AG09309 (cell line): ENCODE data around the gene RER1.

Experiments used
- DNase-seq: peaks from one replicate; pipeline ENCODE4 v3.0.0-alpha.2; 2010; ENCODE audit warnings: low read depth
- H3K4me3 ChIP-seq: 2 replicates; pipeline ENCODE4 v1.5.1; 2011; ENCODE audit warnings: mild to moderate bottlenecking, low read depth, low read length, moderate library complexity; ENCODE audit not compliant: control insufficient read depth
- CTCF ChIP-seq: IDR thresholded peaks from 2 replicates; pipeline ENCODE4 v1.5.1; 2011; ENCODE audit warnings: mild to moderate bottlenecking, low read depth, low read length, inconsistent platforms; ENCODE audit not compliant: insufficient read depth, control insufficient read depth; ENCODE audit errors: missing control alignments

RER1 gene

GRCh38 chr1:2433196-2433595 is 41.6 kb downstream of the RER1 start:
- H3K4me3 ChIP-seq, result no peak overlapping the region
- no peak for TF ChIP-seq CTCF
- DNase-seq, result no peak

- no peak for DNase-seq
- no peak for TF ChIP-seq CTCF
- H3K4me3 ChIP-seq, result no peak overlapping the region
Measured at GRCh38 chr1:2433936-2434655, 42.5 kb downstream of the RER1 start.

GRCh38 chr1:2435091-2435490 is 43.5 kb downstream of the RER1 start:
- DNase-seq, result no peak
- H3K4me3 ChIP-seq, result no peak overlapping the region
- no peak for TF ChIP-seq CTCF

- H3K4me3 ChIP-seq, result no peak overlapping the region
- no peak for TF ChIP-seq CTCF
- DNase-seq, result no peak
Measured at GRCh38 chr1:2435746-2436355, 44.2 kb downstream of the RER1 start.

- no peak for TF ChIP-seq CTCF
- no peak overlapping the region for H3K4me3 ChIP-seq
- no peak for DNase-seq
Measured at GRCh38 chr1:2436876-2437275, 45.2 kb downstream of the RER1 start.

GRCh38 chr1:2437617-2438016 is 46.0 kb downstream of the RER1 start:
- DNase-seq, result no peak
- no peak overlapping the region for H3K4me3 ChIP-seq
- no peak for TF ChIP-seq CTCF

- no peak for TF ChIP-seq CTCF
- DNase-seq, result no peak
- H3K4me3 ChIP-seq, result no peak overlapping the region
Measured at GRCh38 chr1:2438038-2438437, 46.4 kb downstream of the RER1 start.
